Occipital lobe (tissue), 2 donors: ENCODE measurements around the gene LAMTOR4. TPM values are rescaled to one million over a fixed set of nuclear protein-coding genes. Genes with fewer than 3 reads are reported as not detected.
"Not testable (repeated sequence)": the region's sequence is repeated elsewhere in the genome, so short reads cannot be mapped to it uniquely, and the experiment has no call there.

Source experiments
- DNase-seq: peaks from one replicate; lab custom pipeline; 2025; lab: John Stamatoyannopoulos, UW
- total RNA-seq: library from RNA; depleted of rRNA; stranded (reverse); fragments of >200 nt; gene quantifications from one replicate; pipeline ENCODE4 v1.2.3, GENCODE V29; 2014

The LAMTOR4 gene
- total RNA-seq, 1 donor from 2014 or later: 22.6 TPM

- DNase-seq: not testable (repeated sequence)
These were observed 47.2 kb downstream of the LAMTOR4 start for GRCh38 chr7:100195901-100196322.

GRCh38 chr7:100198266-100198665 is 49.5 kb downstream of the LAMTOR4 start:
- no peak for DNase-seq

- DNase-seq: no peak
These were observed 52.0 kb downstream of the LAMTOR4 start for GRCh38 chr7:100200693-100201092.

Other genes with a start within 250 kb of the LAMTOR4 start
- gene TRIM4, start 229.4 kb upstream of the LAMTOR4 start, total RNA-seq: 9.0 TPM
- gene GJC3, start 219.3 kb upstream of the LAMTOR4 start, total RNA-seq: 0.47 TPM
- not detected for gene AZGP1, start 172.9 kb upstream of the LAMTOR4 start, total RNA-seq
- 83.3 TPM for gene ZKSCAN1, start 133.3 kb upstream of the LAMTOR4 start, total RNA-seq
- gene ZSCAN21, start 99.1 kb upstream of the LAMTOR4 start, total RNA-seq: 14.7 TPM
- 45.2 TPM for gene ZNF3, start 67.2 kb upstream of the LAMTOR4 start, total RNA-seq
- gene COPS6, start 59.9 kb upstream of the LAMTOR4 start, total RNA-seq: 25.9 TPM
- gene MCM7, start 47.5 kb upstream of the LAMTOR4 start, total RNA-seq: 44.8 TPM
- gene AP4M1, start 47.3 kb upstream of the LAMTOR4 start, total RNA-seq: 27.1 TPM
- gene TAF6, start 29.6 kb upstream of the LAMTOR4 start, total RNA-seq: 17.8 TPM
- 19.2 TPM for gene CNPY4, start 29.3 kb upstream of the LAMTOR4 start, total RNA-seq
- 6.4 TPM for gene MBLAC1, start 22.0 kb upstream of the LAMTOR4 start, total RNA-seq
- gene TRAPPC14, start 9.8 kb downstream of the LAMTOR4 start, total RNA-seq: 8.0 TPM
- 2.3 TPM for gene GAL3ST4, start 19.7 kb downstream of the LAMTOR4 start, total RNA-seq
- gene GPC2, start 28.5 kb downstream of the LAMTOR4 start, total RNA-seq: 71.9 TPM
- gene STAG3, start 29.0 kb downstream of the LAMTOR4 start, total RNA-seq: 0.78 TPM
- gene PVRIG, start 71.0 kb downstream of the LAMTOR4 start, total RNA-seq: not detected
- not detected for gene SPDYE3, start 158.8 kb downstream of the LAMTOR4 start, total RNA-seq
- gene PILRB, start 209.2 kb downstream of the LAMTOR4 start, total RNA-seq: 9.5 TPM
- gene PILRA, start 224.6 kb downstream of the LAMTOR4 start, total RNA-seq: 1.1 TPM